ENCODE measurements around the gene CES1.

DNA sequence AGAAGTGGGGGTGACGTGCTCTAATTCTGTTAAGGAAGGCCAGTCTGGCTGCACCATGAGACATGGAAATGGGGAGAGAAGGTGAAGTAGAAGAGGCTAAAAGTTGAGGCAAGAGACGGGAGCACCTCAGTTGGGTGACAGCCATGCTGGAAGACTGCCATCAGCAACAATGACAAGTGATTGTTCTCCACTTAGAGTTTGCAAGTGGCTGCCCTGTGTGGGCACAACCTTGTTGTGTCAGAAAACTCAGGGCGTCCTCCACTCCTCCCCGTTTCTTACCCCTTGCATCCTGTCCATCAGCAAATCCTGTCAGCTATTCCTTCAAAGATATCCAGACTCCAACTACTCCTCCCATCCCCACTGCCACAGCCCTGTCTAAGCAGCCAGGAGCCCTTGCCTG lies 17.6 kb downstream of the CES1 start:
- TF ChIP-seq, protein P1, sequence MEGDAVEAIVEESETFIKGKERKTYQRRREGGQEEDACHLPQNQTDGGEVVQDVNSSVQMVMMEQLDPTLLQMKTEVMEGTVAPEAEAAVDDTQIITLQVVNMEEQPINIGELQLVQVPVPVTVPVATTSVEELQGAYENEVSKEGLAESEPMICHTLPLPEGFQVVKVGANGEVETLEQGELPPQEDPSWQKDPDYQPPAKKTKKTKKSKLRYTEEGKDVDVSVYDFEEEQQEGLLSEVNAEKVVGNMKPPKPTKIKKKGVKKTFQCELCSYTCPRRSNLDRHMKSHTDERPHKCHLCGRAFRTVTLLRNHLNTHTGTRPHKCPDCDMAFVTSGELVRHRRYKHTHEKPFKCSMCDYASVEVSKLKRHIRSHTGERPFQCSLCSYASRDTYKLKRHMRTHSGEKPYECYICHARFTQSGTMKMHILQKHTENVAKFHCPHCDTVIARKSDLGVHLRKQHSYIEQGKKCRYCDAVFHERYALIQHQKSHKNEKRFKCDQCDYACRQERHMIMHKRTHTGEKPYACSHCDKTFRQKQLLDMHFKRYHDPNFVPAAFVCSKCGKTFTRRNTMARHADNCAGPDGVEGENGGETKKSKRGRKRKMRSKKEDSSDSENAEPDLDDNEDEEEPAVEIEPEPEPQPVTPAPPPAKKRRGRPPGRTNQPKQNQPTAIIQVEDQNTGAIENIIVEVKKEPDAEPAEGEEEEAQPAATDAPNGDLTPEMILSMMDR (IDR thresholded peaks at IDR 0.05) = no peak
- TF ChIP-seq POLR2A (IDR thresholded peaks at IDR 0.05) = no peak

All from Peyer's patch (tissue), 4 donors.